KOPT-K1 (cell line): ENCODE results near the gene CBX2.
"Not testable (repeated sequence)": the region's sequence is repeated elsewhere in the genome, so short reads cannot be mapped to it uniquely, and the experiment has no call there.

Experiments
- H3K27ac ChIP-seq: fragments of 200-600 bp; sonication (generic); 2 replicates; pipeline ENCODE4 v1.5.1; 2016; ENCODE audit warnings: antibody characterized with exemption, mild to moderate bottlenecking, low read depth, low read length; ENCODE audit not compliant: poor library complexity, severe bottlenecking
- H3K36me3 ChIP-seq: fragments of 200-600 bp; sonication (generic); 2 replicates; pipeline ENCODE4 v1.5.1; 2017; ENCODE audit warnings: antibody characterized with exemption, mild to moderate bottlenecking, low read length, moderate library complexity; ENCODE audit not compliant: insufficient read depth
- H3K9me3 ChIP-seq: fragments of 200-600 bp; sonication (generic); 2 replicates; pipeline ENCODE4 v1.5.1; 2017; ENCODE audit warnings: antibody characterized with exemption, low read length, mild to moderate bottlenecking; ENCODE audit not compliant: insufficient read depth, poor library complexity, severe bottlenecking

The CBX2 gene

GRCh38 chr17:79750650-79751545 lies 27.1 kb upstream of the CBX2 start:
- no peaks in the 10 kb centered on the region for H3K9me3 ChIP-seq
- H3K27ac ChIP-seq, result no peak overlapping the region

GRCh38 chr17:79752175-79752574 lies 25.8 kb upstream of the CBX2 start:
- Histone ChIP-seq H3K36me3 (no peaks in the 10 kb centered on the region), H3K9me3 (no peaks in the 10 kb centered on the region), H3K27ac (no peak overlapping the region)

More at GRCh38 chr17:79750650-79751545, 27.1 kb upstream of the CBX2 start:
- H3K36me3 ChIP-seq, result no peaks in the 10 kb centered on the region

- H3K27ac ChIP-seq, result no peak overlapping the region
- no peaks in the 10 kb centered on the region for H3K9me3 ChIP-seq
- no peaks in the 10 kb centered on the region for H3K36me3 ChIP-seq
These were observed 23.6 kb upstream of the CBX2 start for GRCh38 chr17:79754370-79754769.

- not testable (repeated sequence) for H3K27ac ChIP-seq, H3K9me3 ChIP-seq
These were observed 23.0 kb upstream of the CBX2 start for GRCh38 chr17:79754903-79755302.

GRCh38 chr17:79755591-79755990 lies 22.4 kb upstream of the CBX2 start:
- H3K36me3 ChIP-seq, result no peaks in the 10 kb centered on the region
- no peak overlapping the region for H3K27ac ChIP-seq
- H3K9me3 ChIP-seq, result no peaks in the 10 kb centered on the region

More at GRCh38 chr17:79754903-79755302, 23.0 kb upstream of the CBX2 start:
- H3K36me3 ChIP-seq, result not testable (repeated sequence)

DNA sequence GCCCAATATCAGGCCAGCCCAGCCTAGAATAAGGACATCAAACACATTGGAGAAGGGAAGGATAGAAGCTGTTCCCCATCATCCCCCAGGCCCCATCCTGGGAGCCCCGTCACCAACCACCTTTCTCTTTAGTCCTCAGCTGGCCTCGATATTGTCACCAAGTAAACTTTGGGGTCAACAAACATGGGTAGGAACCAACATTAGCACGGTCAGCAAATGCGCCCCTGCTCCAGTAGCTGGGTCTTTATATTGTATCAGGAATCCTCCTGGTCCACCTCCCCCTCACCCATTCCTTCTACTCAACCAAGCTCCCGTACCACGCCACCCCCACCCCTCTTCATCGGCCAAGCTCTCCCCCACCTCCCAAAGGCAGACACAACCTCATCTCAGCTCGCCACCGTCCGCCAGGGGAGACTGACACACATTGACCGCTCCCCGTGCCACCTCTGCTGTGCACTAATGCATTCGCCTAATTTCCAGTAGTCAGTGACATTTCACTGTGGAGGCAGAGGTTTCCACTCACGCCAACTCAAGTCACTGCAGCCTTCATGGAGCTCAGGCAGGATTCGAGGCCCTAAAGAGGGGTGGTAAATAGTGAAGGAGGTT lies 20.7 kb upstream of the CBX2 start:
- H3K9me3 ChIP-seq, result no peaks in the 10 kb centered on the region
- no peak overlapping the region for H3K27ac ChIP-seq
- no peaks in the 10 kb centered on the region for H3K36me3 ChIP-seq

GRCh38 chr17:79758271-79758670 lies 19.7 kb upstream of the CBX2 start:
- Histone ChIP-seq H3K9me3 (no peaks in the 10 kb centered on the region), H3K27ac (no peak overlapping the region)

DNA sequence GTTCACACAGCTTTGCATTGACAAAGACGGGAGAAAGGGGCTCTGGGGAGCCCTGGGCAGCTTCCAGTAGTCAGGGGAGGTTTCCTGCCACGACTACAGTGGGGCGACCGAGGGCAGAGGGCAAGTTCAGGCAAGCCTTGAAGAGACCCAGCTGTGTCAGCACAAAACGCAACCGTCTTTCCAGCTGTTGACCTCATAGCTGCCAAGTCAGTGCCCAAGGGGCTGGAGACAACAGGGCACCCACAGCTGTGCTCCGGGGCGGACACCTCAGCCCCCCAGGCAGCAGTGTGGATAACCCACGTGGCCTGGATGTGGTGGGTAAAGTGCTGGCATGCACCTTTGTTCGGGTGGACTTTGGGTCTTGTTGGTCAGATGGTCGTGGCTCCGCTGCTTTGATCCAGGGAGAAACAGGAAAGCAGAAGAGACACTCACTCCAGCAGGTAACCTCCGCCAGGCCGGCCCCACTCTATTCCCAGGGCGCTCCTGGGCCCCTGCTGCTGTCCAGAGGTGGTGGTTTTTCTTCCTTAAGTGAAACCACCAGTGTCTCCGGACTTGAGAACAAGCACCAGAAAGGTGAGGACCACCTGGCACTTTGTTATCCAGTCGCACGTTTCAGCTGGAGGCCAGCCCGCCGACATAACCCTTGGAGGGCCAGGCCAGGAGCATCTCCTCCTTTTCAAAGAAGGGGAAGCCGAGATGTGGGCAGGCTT lies 17.6 kb upstream of the CBX2 start:
- H3K36me3 ChIP-seq, result no peaks in the 10 kb centered on the region
- no peak overlapping the region for H3K27ac ChIP-seq
- H3K9me3 ChIP-seq, result no peaks in the 10 kb centered on the region

More at GRCh38 chr17:79758271-79758670, 19.7 kb upstream of the CBX2 start:
- H3K36me3 ChIP-seq, result no peaks in the 10 kb centered on the region

- no peaks in the 10 kb centered on the region for H3K9me3 ChIP-seq
- H3K36me3 ChIP-seq, result no peaks in the 10 kb centered on the region
- H3K27ac ChIP-seq, result no peak overlapping the region
These were observed 15.9 kb upstream of the CBX2 start for GRCh38 chr17:79761894-79762589.

GRCh38 chr17:79765708-79766107 lies 12.2 kb upstream of the CBX2 start:
- no peaks in the 10 kb centered on the region for H3K36me3 ChIP-seq
- no peaks in the 10 kb centered on the region for H3K9me3 ChIP-seq
- no peak overlapping the region for H3K27ac ChIP-seq

DNA sequence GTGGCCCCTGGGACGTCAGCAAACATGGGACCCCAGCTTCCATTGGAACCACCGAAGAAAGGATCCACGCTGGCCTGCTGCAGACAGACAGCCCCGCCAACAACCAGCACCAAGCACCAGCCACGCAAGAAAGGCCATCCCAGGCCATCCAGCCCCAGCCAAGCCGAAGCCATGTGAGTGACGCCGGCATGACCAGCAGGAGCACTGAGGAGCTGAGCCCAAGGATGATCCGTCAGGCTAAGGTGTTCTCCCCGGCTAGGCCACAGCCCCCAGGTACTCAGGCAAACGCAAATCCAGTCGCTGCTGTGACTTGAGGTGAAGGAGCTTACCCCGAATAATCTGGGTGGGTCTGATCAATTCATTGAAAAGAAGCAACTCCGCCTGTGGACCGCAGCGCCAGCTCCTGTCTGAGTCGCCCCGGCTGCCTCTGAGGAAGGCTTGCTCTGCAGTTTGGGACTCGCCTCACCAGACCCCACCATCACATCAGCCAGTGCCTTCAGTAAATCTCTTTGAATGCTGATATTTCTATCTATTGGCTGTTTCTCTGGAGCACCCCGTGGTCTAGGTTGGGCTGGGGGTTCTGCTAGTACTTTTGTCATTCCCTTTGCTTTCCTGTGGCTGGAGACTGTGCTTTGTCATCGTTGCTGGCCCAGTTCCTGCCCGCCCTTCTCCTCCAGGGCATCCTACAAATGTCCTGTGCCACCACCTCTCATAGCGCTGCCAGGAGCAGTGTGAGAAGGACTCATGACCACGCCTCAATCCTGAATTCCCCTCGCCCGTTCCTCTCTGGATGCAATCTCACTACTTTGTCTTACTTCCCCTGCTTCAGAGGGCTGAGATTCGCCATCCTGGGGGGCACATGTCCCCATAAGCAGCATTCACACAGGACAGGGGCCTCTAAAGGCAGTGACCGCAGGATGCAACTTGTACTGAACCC lies 8.1 kb upstream of the CBX2 start:
- H3K27ac ChIP-seq, result no peak overlapping the region
- H3K9me3 ChIP-seq, result no peaks in the 10 kb centered on the region
- no peaks in the 10 kb centered on the region for H3K36me3 ChIP-seq

DNA sequence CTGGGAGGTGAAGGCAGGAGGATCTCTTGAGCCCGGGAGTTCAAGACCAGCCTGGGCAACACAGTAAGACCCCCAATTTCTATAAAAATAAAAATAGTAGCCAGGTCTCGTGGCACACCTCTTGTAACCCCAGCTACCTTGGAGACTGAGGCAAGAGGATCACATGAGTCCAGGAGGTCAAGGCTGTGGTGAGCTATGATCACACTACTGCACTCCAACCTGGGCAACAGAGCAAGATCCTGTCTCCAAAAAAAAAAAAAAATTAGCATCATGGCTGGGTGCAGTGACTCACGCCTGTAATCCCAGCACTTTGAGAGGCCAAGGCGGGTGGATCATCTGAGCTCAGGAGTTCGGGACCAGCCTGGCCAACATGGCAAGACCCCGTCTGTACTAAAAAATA lies 6.7 kb upstream of the CBX2 start:
- H3K36me3 ChIP-seq, result no peaks in the 10 kb centered on the region
- H3K9me3 ChIP-seq, result no peaks in the 10 kb centered on the region

GRCh38 chr17:79772726-79773125 lies 5.2 kb upstream of the CBX2 start:
- H3K27ac ChIP-seq, H3K36me3 ChIP-seq, H3K9me3 ChIP-seq: not testable (repeated sequence)

More for the DNA sequence above, 6.7 kb upstream of the CBX2 start:
- no peak overlapping the region for H3K27ac ChIP-seq

DNA sequence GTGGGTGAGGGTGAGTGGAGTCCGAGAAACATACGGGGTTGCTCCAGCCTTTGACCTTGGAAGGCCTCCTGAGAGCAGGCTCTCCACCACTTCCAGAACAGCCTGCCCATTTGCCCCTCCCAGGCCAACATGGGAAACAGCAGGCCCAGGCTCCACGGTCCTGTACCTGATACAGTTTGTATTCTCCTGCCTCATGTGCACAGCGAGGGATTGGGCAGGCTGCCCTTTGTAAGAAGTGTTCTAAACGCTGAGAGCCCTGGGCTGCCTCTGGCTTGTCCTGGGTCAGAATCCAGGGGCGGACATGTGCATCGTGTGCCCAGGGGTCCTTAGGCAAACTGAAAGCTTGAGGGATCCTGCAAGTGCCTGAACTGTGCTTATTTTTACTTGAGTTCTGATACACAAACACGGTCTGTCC lies 3.4 kb upstream of the CBX2 start:
- Histone ChIP-seq H3K9me3 (no peaks in the 10 kb centered on the region), H3K27ac (no peak overlapping the region), H3K36me3 (peaks cover 2% of the 10 kb centered on the region; the same call in 1 of the 2 replicates)
